Astrocyte of the cerebellum (primary cell): ENCODE data around the gene RBMY1D.
"Not testable (repeated sequence)": the region's sequence is repeated elsewhere in the genome, so short reads cannot be mapped to it uniquely, and the experiment has no call there.

Experiments
- DNase-seq: peaks from one replicate; pipeline ENCODE4 v3.0.0-alpha.2; 2011; ENCODE audit warnings: low read depth
- H3K4me3 ChIP-seq: 2 replicates; pipeline ENCODE4 v1.5.1; 2011; ENCODE audit warnings: mild to moderate bottlenecking, low read depth, low read length, moderate library complexity
- CTCF ChIP-seq: IDR thresholded peaks from 2 replicates; pipeline ENCODE4 v1.5.1; 2012; ENCODE audit warnings: low read length, low read depth, moderate library complexity, mild to moderate bottlenecking; ENCODE audit errors: missing control alignments
- in situ Hi-C: cut with HindIII; loops from 2 replicates; pipeline ENCODE4 v1.10.0; 2017; ENCODE audit warnings: low sequenced_read_pairs

RBMY1D gene

GRCh38 chrY:21894426-21894825 is at the start of gene RBMY1D:
Gene RBMY1D, minus strand, starts transcription at chrY:21894526. Its CDS starts 2,013 bp downstream, at chrY:21892513.
- H3K4me3 ChIP-seq, in situ Hi-C loops, DNase-seq: not testable (repeated sequence)

GRCh38 chrY:21917932-21918331 is 23.6 kb upstream of the RBMY1D start, which contains the start of gene RBMY1E:
Gene RBMY1E, minus strand, starts transcription at chrY:21918032. Its CDS starts 1,978 bp downstream, at chrY:21916054.
- H3K4me3 ChIP-seq, DNase-seq, in situ Hi-C loops: not testable (repeated sequence)

GRCh38 chrY:21869407-21870076 is 24.8 kb downstream of the RBMY1D start:
- DNase-seq, in situ Hi-C loops, H3K4me3 ChIP-seq: not testable (repeated sequence)

GRCh38 chrY:21845481-21845880 is 48.8 kb downstream of the RBMY1D start:
- no peak overlapping the region for H3K4me3 ChIP-seq
- no peak for TF ChIP-seq CTCF
- DNase-seq: no peak
- in situ Hi-C loops: no loop called here

GRCh38 chrY:21842090-21842489 is 52.2 kb downstream of the RBMY1D start:
- no peak for TF ChIP-seq CTCF
- no peak overlapping the region for H3K4me3 ChIP-seq
- no peak for DNase-seq
- in situ Hi-C loops: no loop called here

GRCh38 chrY:21839489-21839888 is 54.8 kb downstream of the RBMY1D start:
- no peak overlapping the region for H3K4me3 ChIP-seq
- no peak for DNase-seq
- TF ChIP-seq CTCF: no peak
- in situ Hi-C loops: no loop called here

- TF ChIP-seq CTCF: no peak
- no peak for DNase-seq
- in situ Hi-C loops: no loop called here
- H3K4me3 ChIP-seq: no peak overlapping the region
These were observed 58.0 kb downstream of the RBMY1D start for GRCh38 chrY:21836343-21836742.

- DNase-seq: no peak
- no peak for TF ChIP-seq CTCF
- H3K4me3 ChIP-seq: no peak overlapping the region
- in situ Hi-C loops: no loop called here
These were observed 59.3 kb downstream of the RBMY1D start for GRCh38 chrY:21835052-21835451.
